Esophagus squamous epithelium (tissue), 5 donors: Measurements from ENCODE around the gene KLF11. TPM values are rescaled to one million over a fixed set of nuclear protein-coding genes. Genes with fewer than 3 reads are reported as not detected.

ENCODE experiments used
- DNase-seq: peaks from one replicate; lab custom pipeline; 2025; lab: John Stamatoyannopoulos, UW
- H3K27ac ChIP-seq, 4 donors: fragments of 200-600 bp; sonication (generic); one replicate each; pipeline ENCODE4 v1.5.1; 2016 to 2019; ENCODE audit warnings: mild to moderate bottlenecking in 1 of 4
- H3K27me3 ChIP-seq, 4 donors: fragments of 200-600 bp; sonication (generic); 1 replicate in 3 of 4; 2 replicates in 1 of 4; pipeline versions ENCODE4 v1.5.1 to v1.6.0; 2017 to 2021; ENCODE audit warnings: antibody characterized with exemption in 1 of 4
- H3K36me3 ChIP-seq, 3 donors: fragments of 200-600 bp; sonication (generic); one replicate each; pipeline ENCODE4 v1.5.1; 2016 to 2019
- H3K4me1 ChIP-seq, 3 donors: fragments of 200-600 bp; sonication (generic); one replicate each; pipeline ENCODE4 v1.5.1; 2017 to 2019
- H3K4me3 ChIP-seq, 4 donors: fragments of 200-600 bp; sonication (generic); 1 replicate in 3 of 4; 2 replicates in 1 of 4; pipeline ENCODE4 v1.5.1; 2016 to 2019; ENCODE audit warnings: mild to moderate bottlenecking in 2 of 4, moderate library complexity in 1 of 4
- H3K9me3 ChIP-seq, 3 donors: fragments of 200-600 bp; sonication (generic); one replicate each; pipeline ENCODE4 v1.5.1; 2016 to 2019
- CTCF ChIP-seq, 6 experiments: fragments of 450-650 bp in 4 of 6; fragments of 200-600 bp in 2 of 6; sonication (generic) in 2 of 6; IDR thresholded peaks; one replicate each; pipeline ENCODE4 v1.5.1; 2016 to 2019; ENCODE audit warnings: antibody characterized with exemption in 6 of 6, mild to moderate bottlenecking in 4 of 6, moderate library complexity in 4 of 6
- POLR2A ChIP-seq, 4 donors: fragments of 450-650 bp; IDR thresholded peaks; one replicate each; pipeline ENCODE4 v1.6.1; 2017; ENCODE audit warnings: antibody characterized with exemption in 4 of 4, mild to moderate bottlenecking in 4 of 4, moderate library complexity in 3 of 4
- WGBS, 2 donors: methylation state at CpG; one replicate each; pipeline ENCODE4 v1.1.5; 2018; 5-methylcytosine and 5-hydroxymethylcytosine counted together
- intact Hi-C: fragments of 100-400 bp; cut with DNase I; formaldehyde crosslinking; loops from one replicate; pipeline ENCODE4 v1.15.0; 2022
- total RNA-seq, 4 donors: library from RNA; depleted of rRNA; stranded (reverse); fragments of >200 nt; gene quantifications; one replicate each; pipeline ENCODE4 v1.1.0, GENCODE V29; 2016
- donor health status: DM: yes; HTN: yes; CAD: no.

KLF11 gene
- total RNA-seq, 4 donors from 2014 or later = 2.2 to 13.2 (median 8.2) TPM

- H3K27me3 ChIP-seq = no peaks in the 10 kb centered on the region
- intact Hi-C loops = no loop called here
- no peaks in the 10 kb centered on the region for H3K9me3 ChIP-seq
- no peak overlapping the region for H3K27ac ChIP-seq
- DNase-seq = no peak
- WGBS, 2 donors = 91 to 92% methylated on average over 4 of the region's 4 CpGs
- H3K36me3 ChIP-seq = no peaks in the 10 kb centered on the region
- TF ChIP-seq CTCF (IDR thresholded peaks at IDR 0.05) = no peak
- no peak for TF ChIP-seq POLR2A (IDR thresholded peaks at IDR 0.05)
- H3K4me3 ChIP-seq = no peak overlapping the region
- H3K4me1 ChIP-seq = peaks cover 0 to 14% (median 12%) of the 10 kb centered on the region in 3 donors
These were observed 20.9 kb upstream of the KLF11 start for GRCh38 chr2:10022445-10022844.

GRCh38 chr2:10022966-10023662 is 20.2 kb upstream of the KLF11 start:
- TF ChIP-seq POLR2A (IDR thresholded peaks at IDR 0.05) = no peak
- TF ChIP-seq CTCF (IDR thresholded peaks at IDR 0.05) = no peak
- H3K4me1 ChIP-seq = peaks cover 0 to 15% (median 12%) of the 10 kb centered on the region in 3 donors
- no peaks in the 10 kb centered on the region for H3K27me3 ChIP-seq
- DNase-seq = no peak
- WGBS, 2 donors = 84 to 88% methylated on average over 4 to 9 of the region's 10 CpGs
- no peaks in the 10 kb centered on the region for H3K9me3 ChIP-seq
- H3K36me3 ChIP-seq = no peaks in the 10 kb centered on the region
- H3K27ac ChIP-seq = no peak overlapping the region
- intact Hi-C loops = no loop called here
- H3K4me3 ChIP-seq = no peak overlapping the region

- H3K36me3 ChIP-seq = no peaks in the 10 kb centered on the region
- no peaks in the 10 kb centered on the region for H3K27me3 ChIP-seq
- 73 to 80% methylated on average over 3 to 7 of the region's 8 CpGs for WGBS, 2 donors
- DNase-seq = no peak
- H3K4me1 ChIP-seq = peaks cover 11 to 27% (median 25%) of the 10 kb centered on the region in 3 donors
- intact Hi-C loops = no loop called here
- H3K9me3 ChIP-seq = no peaks in the 10 kb centered on the region
- no peak overlapping the region for H3K4me3 ChIP-seq
- H3K27ac ChIP-seq = no peak overlapping the region
- no peak for TF ChIP-seq POLR2A (IDR thresholded peaks at IDR 0.05)
These were observed 16.3 kb upstream of the KLF11 start for GRCh38 chr2:10026940-10027569.

GRCh38 chr2:10027660-10028330 is 15.6 kb upstream of the KLF11 start:
- H3K36me3 ChIP-seq = no peaks in the 10 kb centered on the region
- DNase-seq = no peak
- H3K4me1 ChIP-seq = peaks cover 11 to 27% (median 25%) of the 10 kb centered on the region in 3 donors
- TF ChIP-seq CTCF (IDR thresholded peaks at IDR 0.05) (no peak), POLR2A (IDR thresholded peaks at IDR 0.05) (no peak)
- peak overlapping the region in 2 of 4 donors; percentile 64 to 71 for H3K27ac ChIP-seq
- no peaks in the 10 kb centered on the region for H3K9me3 ChIP-seq
- intact Hi-C loops = no loop called here
- no peaks in the 10 kb centered on the region for H3K27me3 ChIP-seq
- WGBS, 2 donors = 75 to 89% methylated on average over 4 to 7 of the region's 16 CpGs
- H3K4me3 ChIP-seq = no peak overlapping the region

GRCh38 chr2:10028407-10028987 is 14.9 kb upstream of the KLF11 start:
- intact Hi-C loops = no loop called here
- H3K36me3 ChIP-seq = no peaks in the 10 kb centered on the region
- no peak for TF ChIP-seq CTCF (IDR thresholded peaks at IDR 0.05)
- no peak for TF ChIP-seq POLR2A (IDR thresholded peaks at IDR 0.05)
- peak overlapping the region; percentile 17 to 71 (median 59) for H3K27ac ChIP-seq
- no peaks in the 10 kb centered on the region for H3K27me3 ChIP-seq
- no peak overlapping the region for H3K4me3 ChIP-seq
- no peak for DNase-seq
- 76 to 77% methylated on average over 5 to 14 of the region's 16 CpGs for WGBS, 2 donors
- H3K4me1 ChIP-seq = peaks cover 11 to 27% (median 25%) of the 10 kb centered on the region in 3 donors
- no peaks in the 10 kb centered on the region for H3K9me3 ChIP-seq
